ENCODE measurements around the gene AOPEP.
"Not testable (repeated sequence)": the region's sequence is repeated elsewhere in the genome, so short reads cannot be mapped to it uniquely, and the experiment has no call there.

Gene AOPEP

GRCh38 chr9:95005278-95006143 is 279.0 kb downstream of the AOPEP start:
- no peak for DNase-seq

- DNase-seq: no peak
Observed at GRCh38 chr9:95007226-95007869, 280.8 kb downstream of the AOPEP start.

DNA sequence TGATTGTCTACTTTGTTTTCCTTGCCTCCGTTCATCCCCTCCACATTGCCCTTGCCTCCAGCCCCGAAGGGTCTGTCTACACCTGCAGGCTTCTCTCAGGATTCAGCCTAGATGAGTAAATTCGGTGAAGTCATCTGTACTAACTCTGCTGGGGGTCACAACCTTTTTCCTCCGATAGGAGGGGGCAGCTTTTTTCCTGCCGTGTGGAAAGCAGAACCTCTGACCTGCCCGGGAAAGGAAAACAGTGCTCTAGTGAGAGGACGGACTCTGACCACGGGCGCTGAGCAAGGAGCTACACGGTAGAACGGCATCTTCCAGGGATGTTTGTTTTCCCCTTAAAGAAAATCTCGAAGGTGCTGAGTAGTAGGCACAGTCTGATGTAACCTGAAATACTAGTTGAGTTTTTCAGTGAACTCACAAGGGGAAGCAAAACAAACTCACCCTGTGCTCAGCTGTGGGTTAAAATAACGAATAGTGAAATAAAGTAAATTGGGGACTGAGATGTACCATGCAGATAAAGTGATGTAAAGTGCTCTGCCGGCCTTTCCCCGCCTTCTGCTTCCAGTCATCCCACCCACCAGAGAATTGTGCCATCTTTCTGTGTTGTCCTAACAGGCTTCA is 281.8 kb downstream of the AOPEP start:
- DNase-seq: no peak

DNA sequence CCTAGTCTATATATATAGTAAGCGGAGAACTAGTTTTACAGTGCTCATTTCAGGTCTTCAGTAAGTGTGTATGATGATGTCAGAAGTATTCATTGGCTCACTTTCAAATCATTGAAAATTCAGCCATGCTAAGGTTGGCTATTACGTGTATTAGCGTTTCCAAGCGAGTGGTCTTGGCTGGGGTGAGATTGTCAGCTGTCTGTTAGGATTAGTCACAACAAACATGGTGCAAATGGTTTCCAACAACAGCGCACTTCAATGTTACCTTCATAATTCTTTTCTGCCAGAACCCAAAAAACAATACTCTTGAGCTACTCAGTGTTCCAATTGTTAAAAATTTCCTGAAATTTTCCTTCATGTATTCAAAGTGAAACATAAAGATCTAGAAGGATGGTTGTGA is 283.0 kb downstream of the AOPEP start:
- DNase-seq: no peak

- no peak for DNase-seq
Observed at GRCh38 chr9:95010431-95010838, 283.9 kb downstream of the AOPEP start.

GRCh38 chr9:95012035-95012708 is 285.7 kb downstream of the AOPEP start:
- DNase-seq: no peak

- DNase-seq: no peak
Observed at GRCh38 chr9:95012902-95013301, 286.4 kb downstream of the AOPEP start.

- DNase-seq: no peak
Observed at GRCh38 chr9:95014917-95015316, 288.4 kb downstream of the AOPEP start.

DNA sequence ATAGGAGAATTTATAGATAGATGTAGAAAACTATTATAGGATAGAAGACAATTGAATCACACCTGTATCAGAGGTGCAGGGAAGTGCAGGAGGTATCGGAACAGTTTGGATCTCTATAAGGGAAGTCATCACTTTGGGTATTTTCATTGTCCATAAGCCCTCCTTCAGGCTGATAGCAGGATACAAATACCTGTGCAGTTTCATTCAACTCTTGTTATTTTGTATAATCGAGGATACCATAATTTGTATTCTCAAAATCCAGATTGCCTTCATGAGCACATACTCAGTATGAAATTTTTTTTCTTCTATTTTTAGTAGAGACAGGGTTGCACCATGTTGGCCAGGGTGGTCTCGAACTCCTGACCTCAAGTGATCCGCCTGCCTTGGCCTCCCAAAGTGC is 289.1 kb downstream of the AOPEP start:
- no peak for DNase-seq

- no peak for DNase-seq
Observed at GRCh38 chr9:95017062-95017461, 290.6 kb downstream of the AOPEP start.

DNA sequence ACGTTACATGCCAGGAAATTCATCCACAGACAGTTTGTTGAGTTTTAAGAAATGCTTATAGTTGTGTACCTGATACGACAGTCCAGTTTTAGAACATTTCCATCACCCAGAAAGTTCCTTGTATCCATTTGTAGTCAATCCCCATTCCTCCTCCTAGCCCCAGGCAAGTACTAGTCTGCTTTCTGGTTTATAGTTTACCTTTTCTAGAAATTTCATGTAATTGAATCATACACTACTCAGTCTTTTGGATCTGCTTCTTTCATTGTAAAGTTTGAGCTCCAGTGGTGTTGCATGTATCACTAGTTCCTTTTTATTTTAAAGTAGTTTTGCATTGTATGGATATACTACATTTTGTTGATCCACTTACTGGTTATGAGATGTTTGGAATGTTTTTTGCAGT is 291.2 kb downstream of the AOPEP start:
- DNase-seq: no peak

- no peak for DNase-seq
Observed at GRCh38 chr9:95018099-95018936, 291.8 kb downstream of the AOPEP start.

- not testable (repeated sequence) for DNase-seq
Observed at GRCh38 chr9:95020644-95021043, 294.1 kb downstream of the AOPEP start.

GRCh38 chr9:95021166-95021886 is 294.8 kb downstream of the AOPEP start:
- no peak for DNase-seq

- DNase-seq: no peak
Observed at GRCh38 chr9:95022657-95023056, 296.2 kb downstream of the AOPEP start.

DNA sequence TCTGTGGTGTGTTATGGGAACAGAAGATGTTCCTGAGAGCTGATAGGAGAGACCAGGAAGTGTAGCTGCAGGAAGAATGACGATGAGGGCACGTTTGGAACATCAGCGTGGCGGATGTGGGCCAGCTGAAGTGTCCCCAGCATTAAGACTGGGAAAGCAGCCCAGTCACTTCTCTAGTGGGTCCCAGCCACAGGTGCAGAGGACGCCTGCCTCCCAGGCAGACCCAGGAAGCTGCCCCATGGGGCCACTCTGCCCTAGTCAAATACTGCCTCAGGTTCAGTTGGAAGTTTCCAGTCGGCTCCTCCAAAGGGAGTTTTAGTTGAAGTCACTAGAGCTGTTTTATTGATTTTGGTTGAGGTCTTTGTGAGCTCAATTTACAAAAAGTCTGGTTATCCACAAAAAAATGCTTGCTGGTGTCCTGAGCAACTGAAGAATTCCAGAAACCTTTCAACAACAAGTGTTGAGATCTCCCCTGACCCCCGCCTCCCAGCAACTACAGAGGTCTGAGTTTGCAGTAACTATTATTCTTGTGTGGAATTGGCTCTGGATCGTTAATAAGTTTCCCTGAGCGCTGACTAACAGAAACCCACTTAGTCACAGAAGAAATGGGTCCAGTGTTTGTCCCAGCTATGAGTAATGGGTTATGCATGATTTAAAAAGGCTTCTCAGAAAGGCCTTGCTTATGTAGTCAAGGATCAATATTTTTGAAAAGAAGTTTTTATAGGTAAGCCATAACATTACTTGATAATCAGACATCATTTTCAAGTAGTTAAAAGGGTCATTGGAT is 296.9 kb downstream of the AOPEP start:
- DNase-seq: no peak

GRCh38 chr9:95024097-95024671 is 297.7 kb downstream of the AOPEP start:
- DNase-seq: no peak

DNA sequence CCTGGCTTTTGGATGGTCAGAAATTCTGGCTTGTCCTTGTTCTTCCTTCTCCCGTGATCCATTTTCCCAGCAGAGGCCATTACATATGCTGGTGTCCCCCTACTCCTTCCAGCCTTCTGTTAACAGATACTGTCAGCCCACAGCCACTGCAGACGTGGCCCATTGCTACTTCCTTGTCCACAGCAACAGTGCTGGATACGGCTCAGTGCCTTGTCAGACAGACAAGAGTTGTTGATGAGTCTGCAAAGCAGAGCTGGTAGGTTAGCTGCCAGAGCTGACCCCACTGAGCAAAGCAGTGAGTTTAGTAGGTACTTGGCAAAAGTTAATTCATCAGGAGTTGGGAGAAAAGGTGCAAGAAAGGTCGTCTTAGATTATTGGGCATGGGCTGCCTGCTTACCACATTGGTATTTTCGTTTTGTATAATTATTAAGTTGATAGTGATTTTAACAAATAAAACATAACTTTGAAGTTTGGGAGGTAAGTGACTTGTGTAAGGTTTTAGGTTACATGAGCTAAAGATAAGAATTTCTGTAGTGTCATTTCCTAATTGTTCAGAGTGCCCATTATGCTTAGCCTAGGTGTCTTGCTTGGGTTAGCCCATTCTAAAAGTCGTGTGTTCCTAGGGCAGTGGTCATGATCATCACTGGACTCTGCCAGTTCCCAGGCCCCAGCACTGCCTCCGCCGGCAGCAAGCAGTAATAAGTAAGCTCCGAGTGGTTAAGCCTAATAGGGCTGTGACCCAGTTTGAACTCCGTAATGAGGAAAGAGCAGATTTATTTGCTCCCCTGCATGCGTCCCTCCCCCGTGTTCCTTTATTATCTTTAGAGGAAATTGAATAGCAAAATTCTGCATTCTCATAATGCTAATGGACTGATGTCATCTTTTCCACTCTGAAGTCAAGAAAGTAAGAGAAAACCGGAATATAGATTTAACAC is 299.0 kb downstream of the AOPEP start:
- no peak for DNase-seq

DNA sequence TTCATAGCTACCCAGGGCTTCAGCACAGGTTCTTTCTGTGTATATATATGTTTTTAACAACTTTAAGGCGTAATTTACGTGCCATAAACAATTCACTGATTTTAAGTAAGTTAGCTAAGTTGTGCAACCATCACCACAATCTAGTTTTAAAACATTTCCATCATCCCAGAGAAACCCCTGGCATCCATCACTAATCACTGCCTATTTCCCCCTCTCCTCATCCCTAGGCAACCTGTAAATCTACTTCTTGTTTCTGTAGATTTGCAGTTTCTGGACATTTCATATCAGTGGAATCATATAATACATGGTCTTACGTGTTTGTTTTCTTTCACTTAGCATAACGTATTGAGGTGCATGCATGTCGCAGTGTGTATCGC is 299.6 kb downstream of the AOPEP start:
- no peak for DNase-seq
